Liver (tissue), 9 donors: ENCODE results near the gene CIPC. TPM values are rescaled to one million over a fixed set of nuclear protein-coding genes. Genes with fewer than 3 reads are reported as not detected.
A peak's percentile ranks its signal among the peaks of the same experiment; 100 is the strongest.

Experiments
- DNase-seq: peaks from one replicate; pipeline ENCODE4 v3.0.0-alpha.2; 2017; ENCODE audit warnings: low spot score
- H3K27ac ChIP-seq, 2 donors: one replicate each; pipeline ENCODE4 v1.7.0; 2013; ENCODE audit warnings: inconsistent platforms in 2 of 2, low read length in 2 of 2, control low read depth in 1 of 2, low read depth in 1 of 2, mild to moderate bottlenecking in 1 of 2
- H3K27me3 ChIP-seq, 4 donors: one replicate each; pipeline versions ENCODE4 v1.6.1 to v1.7.0; 2013; ENCODE audit warnings: low read length in 3 of 4, inconsistent platforms in 1 of 4, mild to moderate bottlenecking in 1 of 4, moderate library complexity in 1 of 4; ENCODE audit not compliant: control insufficient read depth in 4 of 4, insufficient read depth in 4 of 4
- H3K36me3 ChIP-seq, 4 donors: one replicate each; pipeline versions ENCODE4 v1.6.1 to v1.7.0; 2013; ENCODE audit warnings: low read length in 3 of 4, mild to moderate bottlenecking in 3 of 4, low read depth in 1 of 4, moderate library complexity in 1 of 4; ENCODE audit not compliant: control insufficient read depth in 4 of 4, insufficient read depth in 3 of 4
- H3K4me1 ChIP-seq, 4 donors: one replicate each; pipeline versions ENCODE4 v1.6.1 to v1.7.0; 2013; ENCODE audit warnings: low read length in 3 of 4, mild to moderate bottlenecking in 3 of 4, moderate library complexity in 1 of 4; ENCODE audit not compliant: control insufficient read depth in 4 of 4, insufficient read depth in 4 of 4
- H3K4me3 ChIP-seq, 3 donors: one replicate each; pipeline versions ENCODE4 v1.6.1 to v1.7.0; 2013; ENCODE audit warnings: low read length in 3 of 3, control low read depth in 1 of 3, low read depth in 1 of 3, mild to moderate bottlenecking in 1 of 3
- H3K9ac ChIP-seq, 2 donors: one replicate each; pipeline ENCODE4 v1.7.0; 2013; ENCODE audit warnings: low read length in 2 of 2, mild to moderate bottlenecking in 2 of 2, moderate library complexity in 2 of 2, control low read depth in 1 of 2, low read depth in 1 of 2
- H3K9me3 ChIP-seq, 4 donors: one replicate each; pipeline versions ENCODE4 v1.6.1 to v1.7.0; 2013; ENCODE audit warnings: low read length in 3 of 4; ENCODE audit not compliant: control insufficient read depth in 4 of 4
- EGR1 ChIP-seq, 2 donors: IDR thresholded peaks; 2 replicates each; pipeline ENCODE4 v1.6.1; 2016 to 2018; ENCODE audit warnings: antibody characterized with exemption in 2 of 2, low read depth in 2 of 2
- FOXA1 ChIP-seq: IDR thresholded peaks from 2 replicates; pipeline ENCODE4 v1.6.1; 2016; ENCODE audit warnings: antibody characterized with exemption
- FOXA2 ChIP-seq: IDR thresholded peaks from 2 replicates; pipeline ENCODE4 v1.6.1; 2016; ENCODE audit warnings: antibody characterized with exemption
- GABPA ChIP-seq, 2 donors: IDR thresholded peaks in 1 of 2; conservative IDR thresholded peaks in 1 of 2; 2 replicates each; pipeline ENCODE4 v1.6.1; 2016; ENCODE audit warnings: antibody characterized with exemption in 2 of 2, mild to moderate bottlenecking in 1 of 2, moderate library complexity in 1 of 2
- HNF4A ChIP-seq, 2 donors: conservative IDR thresholded peaks; 2 replicates each; pipeline ENCODE4 v1.6.1; 2016; ENCODE audit warnings: antibody characterized with exemption in 2 of 2, mild to moderate bottlenecking in 2 of 2
- HNF4G ChIP-seq: IDR thresholded peaks from 2 replicates; pipeline ENCODE4 v1.6.1; 2016; ENCODE audit warnings: antibody characterized with exemption
- JUND ChIP-seq, 2 donors: IDR thresholded peaks; 2 replicates each; pipeline ENCODE4 v1.6.1; 2016; ENCODE audit warnings: antibody characterized with exemption in 2 of 2
- NR2F2 ChIP-seq: IDR thresholded peaks from 2 replicates; pipeline ENCODE4 v1.6.1; 2016; ENCODE audit warnings: antibody characterized with exemption
- RAD21 ChIP-seq, 2 donors: IDR thresholded peaks; 2 replicates each; pipeline ENCODE4 v1.6.1; 2016; ENCODE audit warnings: antibody characterized with exemption in 2 of 2, mild to moderate bottlenecking in 2 of 2
- RXRA ChIP-seq, 2 donors: IDR thresholded peaks; 2 replicates each; pipeline ENCODE4 v1.6.1; 2017 to 2018; ENCODE audit warnings: antibody characterized with exemption in 2 of 2, mild to moderate bottlenecking in 1 of 2
- SP1 ChIP-seq: IDR thresholded peaks from 2 replicates; pipeline ENCODE4 v1.6.1; 2018; ENCODE audit warnings: antibody characterized with exemption, mild to moderate bottlenecking
- TAF1 ChIP-seq: conservative IDR thresholded peaks from 2 replicates; pipeline ENCODE4 v1.6.1; 2016; ENCODE audit warnings: antibody characterized with exemption, mild to moderate bottlenecking
- WGBS: extraction: QIAGEN DNeasy Blood & Tissue Kit; methylation state at CpG from one replicate; pipeline ENCODE4 v1.1.7; 2013; 5-methylcytosine and 5-hydroxymethylcytosine counted together
- polyA plus RNA-seq, 2 donors: library from polyadenylated mRNA; stranded (reverse) in 1 of 2; unstranded in 1 of 2; fragments of 200-250 nt in 1 of 2; fragments of >200 nt in 1 of 2; fragmentation: Nextera tagmentation in 1 of 2; extraction: Ambion mirVana in 1 of 2; gene quantifications; one replicate each; pipeline versions ENCODE4 v1.2.1 to v1.2.3, GENCODE V29; 2013 to 2015
- total RNA-seq, 2 donors: library from RNA; depleted of rRNA; stranded (reverse); fragments of >200 nt; gene quantifications; one replicate each; pipeline ENCODE4 v1.2.3, GENCODE V29; 2014
- TF ChIP-seq, protein P1 (sequence below): IDR thresholded peaks from 2 replicates; pipeline ENCODE4 v1.6.1; 2016; ENCODE audit warnings: antibody characterized with exemption
- TF ChIP-seq, protein P2 (sequence below): fragments of 150-350 bp; IDR thresholded peaks from 2 replicates; pipeline ENCODE4 v1.5.1; 2017; ENCODE audit warnings: improper control_type of control experiment, low read depth, low read length; ENCODE audit not compliant: missing input control
- TF ChIP-seq, protein P3 (sequence below): IDR thresholded peaks from 2 replicates; pipeline ENCODE4 v1.6.1; 2016; ENCODE audit warnings: antibody characterized with exemption
- TF ChIP-seq, protein P4 (sequence below): IDR thresholded peaks from 2 replicates; pipeline ENCODE4 v1.6.1; 2016; ENCODE audit warnings: antibody characterized with exemption
- TF ChIP-seq, protein P5 (sequence below): IDR thresholded peaks from 2 replicates; pipeline ENCODE4 v1.6.1; 2016; ENCODE audit warnings: antibody characterized with exemption, mild to moderate bottlenecking
- donor health status: healthy.
- donor health status: healthy.
- donor health status: healthy.
- donor health status: healthy.
- donor health status: healthy.

The CIPC gene
- total and polyA plus RNA-seq, 4 donors = 5.2 to 17.8 (median 6.7) TPM

DNA sequence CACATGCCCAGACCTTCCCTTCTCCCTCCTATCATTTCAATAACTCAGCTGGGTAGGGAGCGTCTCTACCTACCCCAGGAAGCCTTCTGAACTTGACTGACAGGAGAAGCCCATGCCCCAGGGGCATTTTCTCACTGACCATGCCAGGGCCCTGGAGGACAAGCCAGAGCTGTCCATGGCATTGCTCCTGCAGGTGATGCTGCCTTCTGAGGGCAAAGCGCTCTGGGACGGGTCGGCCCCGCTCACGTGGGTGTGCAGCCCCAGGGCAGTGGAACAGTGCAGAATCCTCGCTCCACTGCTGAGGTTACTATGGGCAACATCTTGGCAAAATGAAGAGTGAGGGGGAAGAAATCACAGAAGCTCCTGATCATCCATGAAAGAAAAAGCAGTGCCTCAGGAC, 28.5 kb upstream of the CIPC start:
- DNase-seq = no peak

DNA sequence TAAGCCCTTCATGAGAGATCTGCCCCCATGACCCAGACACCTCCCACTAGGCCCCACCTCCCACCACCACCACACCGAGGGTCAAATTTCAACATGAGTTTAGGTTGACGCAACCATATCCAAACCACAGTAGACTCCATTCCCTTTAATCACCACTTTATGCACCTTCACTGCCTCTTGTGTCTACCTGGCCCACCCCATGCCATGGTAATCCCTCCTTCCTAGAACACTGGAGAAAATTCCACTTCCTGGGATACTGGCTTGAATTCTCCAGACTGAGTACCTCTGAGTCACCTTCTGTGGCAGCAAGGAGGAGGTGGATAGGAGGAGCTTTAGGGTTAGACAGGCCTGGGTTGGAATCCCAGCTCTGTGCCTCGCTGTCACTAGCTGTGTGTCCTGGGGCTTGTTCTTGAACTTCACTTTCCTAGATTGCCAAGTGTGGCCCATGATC, 26.1 kb upstream of the CIPC start:
- Histone ChIP-seq H3K4me1 (peaks cover 6 to 19% (median 11%) of the 10 kb centered on the region in 4 donors), H3K36me3 (no peaks in the 10 kb centered on the region), H3K4me3 (no peak overlapping the region), H3K9me3 (no peaks in the 10 kb centered on the region), H3K27ac (peak overlapping the region; percentile 32 to 62), H3K27me3 (no peaks in the 10 kb centered on the region), H3K9ac (no peak overlapping the region)
- no peak for DNase-seq
- 52% methylated on average over 3 of the region's 3 CpGs for WGBS
- TF ChIP-seq NR2F2 (no peak), RXRA (IDR thresholded peaks at IDR 0.05) (peak; percentile 68 to 78), FOXA2 (no peak), JUND (IDR thresholded peaks at IDR 0.05) (peak; percentile 30 to 43), HNF4G (peak; percentile 51), SP1 (peak; percentile 60), TAF1 (no peak), GABPA (IDR thresholded peaks at IDR 0.05 in 1 of 2, conservative IDR thresholded peaks at IDR 0.05 in 1 of 2) (no peak), HNF4A (conservative IDR thresholded peaks at IDR 0.05) (peak; percentile 75 to 82), FOXA1 (no peak), EGR1 (IDR thresholded peaks at IDR 0.05; ENCODE audit: low read depth in 2 of 2) (no peak)
- TF ChIP-seq, protein P1, sequence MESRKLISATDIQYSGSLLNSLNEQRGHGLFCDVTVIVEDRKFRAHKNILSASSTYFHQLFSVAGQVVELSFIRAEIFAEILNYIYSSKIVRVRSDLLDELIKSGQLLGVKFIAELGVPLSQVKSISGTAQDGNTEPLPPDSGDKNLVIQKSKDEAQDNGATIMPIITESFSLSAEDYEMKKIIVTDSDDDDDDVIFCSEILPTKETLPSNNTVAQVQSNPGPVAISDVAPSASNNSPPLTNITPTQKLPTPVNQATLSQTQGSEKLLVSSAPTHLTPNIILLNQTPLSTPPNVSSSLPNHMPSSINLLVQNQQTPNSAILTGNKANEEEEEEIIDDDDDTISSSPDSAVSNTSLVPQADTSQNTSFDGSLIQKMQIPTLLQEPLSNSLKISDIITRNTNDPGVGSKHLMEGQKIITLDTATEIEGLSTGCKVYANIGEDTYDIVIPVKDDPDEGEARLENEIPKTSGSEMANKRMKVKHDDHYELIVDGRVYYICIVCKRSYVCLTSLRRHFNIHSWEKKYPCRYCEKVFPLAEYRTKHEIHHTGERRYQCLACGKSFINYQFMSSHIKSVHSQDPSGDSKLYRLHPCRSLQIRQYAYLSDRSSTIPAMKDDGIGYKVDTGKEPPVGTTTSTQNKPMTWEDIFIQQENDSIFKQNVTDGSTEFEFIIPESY = no peak
- TF ChIP-seq, protein P2, sequence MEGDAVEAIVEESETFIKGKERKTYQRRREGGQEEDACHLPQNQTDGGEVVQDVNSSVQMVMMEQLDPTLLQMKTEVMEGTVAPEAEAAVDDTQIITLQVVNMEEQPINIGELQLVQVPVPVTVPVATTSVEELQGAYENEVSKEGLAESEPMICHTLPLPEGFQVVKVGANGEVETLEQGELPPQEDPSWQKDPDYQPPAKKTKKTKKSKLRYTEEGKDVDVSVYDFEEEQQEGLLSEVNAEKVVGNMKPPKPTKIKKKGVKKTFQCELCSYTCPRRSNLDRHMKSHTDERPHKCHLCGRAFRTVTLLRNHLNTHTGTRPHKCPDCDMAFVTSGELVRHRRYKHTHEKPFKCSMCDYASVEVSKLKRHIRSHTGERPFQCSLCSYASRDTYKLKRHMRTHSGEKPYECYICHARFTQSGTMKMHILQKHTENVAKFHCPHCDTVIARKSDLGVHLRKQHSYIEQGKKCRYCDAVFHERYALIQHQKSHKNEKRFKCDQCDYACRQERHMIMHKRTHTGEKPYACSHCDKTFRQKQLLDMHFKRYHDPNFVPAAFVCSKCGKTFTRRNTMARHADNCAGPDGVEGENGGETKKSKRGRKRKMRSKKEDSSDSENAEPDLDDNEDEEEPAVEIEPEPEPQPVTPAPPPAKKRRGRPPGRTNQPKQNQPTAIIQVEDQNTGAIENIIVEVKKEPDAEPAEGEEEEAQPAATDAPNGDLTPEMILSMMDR = no peak
- TF ChIP-seq, protein P3, sequence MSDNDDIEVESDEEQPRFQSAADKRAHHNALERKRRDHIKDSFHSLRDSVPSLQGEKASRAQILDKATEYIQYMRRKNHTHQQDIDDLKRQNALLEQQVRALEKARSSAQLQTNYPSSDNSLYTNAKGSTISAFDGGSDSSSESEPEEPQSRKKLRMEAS = no peak
- TF ChIP-seq, protein P4, sequence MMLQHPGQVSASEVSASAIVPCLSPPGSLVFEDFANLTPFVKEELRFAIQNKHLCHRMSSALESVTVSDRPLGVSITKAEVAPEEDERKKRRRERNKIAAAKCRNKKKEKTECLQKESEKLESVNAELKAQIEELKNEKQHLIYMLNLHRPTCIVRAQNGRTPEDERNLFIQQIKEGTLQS = no peak

More for the DNA sequence above, 28.5 kb upstream of the CIPC start:
- Histone ChIP-seq H3K9ac (no peak overlapping the region), H3K4me3 (no peak overlapping the region), H3K27ac (no peak overlapping the region), H3K4me1 (peaks cover 0 to 7% (median 2%) of the 10 kb centered on the region in 4 donors), H3K9me3 (no peaks in the 10 kb centered on the region), H3K27me3 (no peaks in the 10 kb centered on the region), H3K36me3 (no peaks in the 10 kb centered on the region)
- TF ChIP-seq, protein P2 = no peak
- TF ChIP-seq RAD21 (IDR thresholded peaks at IDR 0.05) (no peak), JUND (IDR thresholded peaks at IDR 0.05) (no peak), GABPA (IDR thresholded peaks at IDR 0.05 in 1 of 2, conservative IDR thresholded peaks at IDR 0.05 in 1 of 2) (no peak)
- TF ChIP-seq, protein P5, sequence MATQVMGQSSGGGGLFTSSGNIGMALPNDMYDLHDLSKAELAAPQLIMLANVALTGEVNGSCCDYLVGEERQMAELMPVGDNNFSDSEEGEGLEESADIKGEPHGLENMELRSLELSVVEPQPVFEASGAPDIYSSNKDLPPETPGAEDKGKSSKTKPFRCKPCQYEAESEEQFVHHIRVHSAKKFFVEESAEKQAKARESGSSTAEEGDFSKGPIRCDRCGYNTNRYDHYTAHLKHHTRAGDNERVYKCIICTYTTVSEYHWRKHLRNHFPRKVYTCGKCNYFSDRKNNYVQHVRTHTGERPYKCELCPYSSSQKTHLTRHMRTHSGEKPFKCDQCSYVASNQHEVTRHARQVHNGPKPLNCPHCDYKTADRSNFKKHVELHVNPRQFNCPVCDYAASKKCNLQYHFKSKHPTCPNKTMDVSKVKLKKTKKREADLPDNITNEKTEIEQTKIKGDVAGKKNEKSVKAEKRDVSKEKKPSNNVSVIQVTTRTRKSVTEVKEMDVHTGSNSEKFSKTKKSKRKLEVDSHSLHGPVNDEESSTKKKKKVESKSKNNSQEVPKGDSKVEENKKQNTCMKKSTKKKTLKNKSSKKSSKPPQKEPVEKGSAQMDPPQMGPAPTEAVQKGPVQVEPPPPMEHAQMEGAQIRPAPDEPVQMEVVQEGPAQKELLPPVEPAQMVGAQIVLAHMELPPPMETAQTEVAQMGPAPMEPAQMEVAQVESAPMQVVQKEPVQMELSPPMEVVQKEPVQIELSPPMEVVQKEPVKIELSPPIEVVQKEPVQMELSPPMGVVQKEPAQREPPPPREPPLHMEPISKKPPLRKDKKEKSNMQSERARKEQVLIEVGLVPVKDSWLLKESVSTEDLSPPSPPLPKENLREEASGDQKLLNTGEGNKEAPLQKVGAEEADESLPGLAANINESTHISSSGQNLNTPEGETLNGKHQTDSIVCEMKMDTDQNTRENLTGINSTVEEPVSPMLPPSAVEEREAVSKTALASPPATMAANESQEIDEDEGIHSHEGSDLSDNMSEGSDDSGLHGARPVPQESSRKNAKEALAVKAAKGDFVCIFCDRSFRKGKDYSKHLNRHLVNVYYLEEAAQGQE = no peak
- WGBS = 86% methylated on average over 7 of the region's 7 CpGs
